Myocyte (in vitro differentiated cells): ENCODE measurements around the gene PTGDR2. TPM values are rescaled to one million over a fixed set of nuclear protein-coding genes. Genes with fewer than 3 reads are reported as not detected.
"Not testable (repeated sequence)": the region's sequence is repeated elsewhere in the genome, so short reads cannot be mapped to it uniquely, and the experiment has no call there.

Experiments
- DNase-seq: peaks from one replicate; pipeline ENCODE4 v3.0.0-alpha.2; 2012; ENCODE audit warnings: low read depth
- total RNA-seq: library from RNA; depleted of rRNA; stranded (reverse); fragments of >200 nt; gene quantifications from 2 replicates; pipeline ENCODE4 v1.2.3, GENCODE V29; 2014

Gene PTGDR2
- total RNA-seq, 1 donor from 2014 or later: not detected

GRCh38 chr11:60842668-60843600 is 12.8 kb downstream of the PTGDR2 start:
- peak; percentile 8 for DNase-seq

DNA sequence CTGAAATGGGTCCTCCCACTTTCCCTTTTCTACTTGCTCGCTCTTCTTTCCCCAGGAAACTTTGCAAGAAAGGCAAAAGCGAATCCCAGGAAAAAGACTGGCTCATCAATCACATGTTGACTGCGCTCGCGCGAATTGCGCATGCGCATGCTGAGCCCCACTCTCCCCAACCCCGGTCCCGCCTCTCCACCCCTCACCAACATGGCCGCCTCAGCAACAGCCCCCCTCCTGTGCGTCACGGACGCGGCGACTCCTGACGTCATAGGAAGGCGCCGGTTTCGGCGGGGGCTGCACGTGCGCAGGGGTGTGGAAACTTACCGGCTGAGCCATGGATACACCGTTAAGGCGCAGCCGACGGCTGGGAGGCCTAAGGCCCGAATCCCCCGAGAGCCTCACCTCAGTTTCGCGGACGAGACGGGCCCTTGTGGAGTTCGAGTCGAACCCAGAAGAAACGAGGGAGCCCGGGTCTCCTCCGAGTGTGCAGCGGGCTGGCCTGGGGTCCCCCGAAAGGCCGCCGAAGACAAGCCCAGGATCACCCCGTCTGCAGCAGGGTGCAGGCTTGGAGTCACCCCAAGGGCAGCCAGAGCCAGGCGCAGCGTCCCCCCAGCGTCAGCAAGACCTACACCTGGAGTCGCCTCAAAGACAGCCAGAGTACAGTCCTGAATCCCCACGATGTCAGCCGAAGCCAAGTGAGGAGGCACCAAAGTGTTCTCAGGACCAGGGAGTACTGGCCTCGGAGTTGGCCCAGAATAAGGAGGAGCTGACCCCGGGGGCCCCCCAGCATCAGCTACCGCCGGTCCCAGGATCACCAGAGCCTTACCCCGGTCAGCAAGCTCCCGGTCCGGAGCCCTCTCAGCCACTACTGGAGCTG is 13.7 kb downstream of the PTGDR2 start, which contains the start of gene CCDC86:
Gene CCDC86, plus strand, starts transcription at position 317 of the 871 bp plus-strand sequence. Its CDS starts 12 bp downstream, at position 329.
- peak; percentile 96 for DNase-seq

GRCh38 chr11:60840470-60841430 is 15.0 kb downstream of the PTGDR2 start:
- peak; percentile 94 for DNase-seq

DNA sequence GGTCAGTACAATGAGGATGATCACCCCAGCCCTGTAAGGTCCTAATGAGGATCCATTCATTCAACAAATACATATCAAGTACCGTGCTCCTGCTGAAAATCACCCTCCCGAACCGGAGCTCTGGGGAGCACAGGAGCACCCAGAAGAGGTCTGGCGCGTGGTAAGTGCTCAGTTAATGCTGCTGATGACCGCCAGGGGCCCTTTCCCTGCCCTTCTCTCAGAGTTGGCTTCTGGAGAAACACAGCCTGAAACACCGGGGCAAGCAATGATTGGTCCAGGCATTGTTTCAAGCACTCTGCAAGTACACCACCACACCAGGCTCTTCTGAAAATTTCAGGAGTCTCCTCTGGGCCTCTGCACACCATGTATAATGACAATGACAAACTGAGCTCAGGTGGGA is 17.6 kb downstream of the PTGDR2 start:
- no peak for DNase-seq

DNA sequence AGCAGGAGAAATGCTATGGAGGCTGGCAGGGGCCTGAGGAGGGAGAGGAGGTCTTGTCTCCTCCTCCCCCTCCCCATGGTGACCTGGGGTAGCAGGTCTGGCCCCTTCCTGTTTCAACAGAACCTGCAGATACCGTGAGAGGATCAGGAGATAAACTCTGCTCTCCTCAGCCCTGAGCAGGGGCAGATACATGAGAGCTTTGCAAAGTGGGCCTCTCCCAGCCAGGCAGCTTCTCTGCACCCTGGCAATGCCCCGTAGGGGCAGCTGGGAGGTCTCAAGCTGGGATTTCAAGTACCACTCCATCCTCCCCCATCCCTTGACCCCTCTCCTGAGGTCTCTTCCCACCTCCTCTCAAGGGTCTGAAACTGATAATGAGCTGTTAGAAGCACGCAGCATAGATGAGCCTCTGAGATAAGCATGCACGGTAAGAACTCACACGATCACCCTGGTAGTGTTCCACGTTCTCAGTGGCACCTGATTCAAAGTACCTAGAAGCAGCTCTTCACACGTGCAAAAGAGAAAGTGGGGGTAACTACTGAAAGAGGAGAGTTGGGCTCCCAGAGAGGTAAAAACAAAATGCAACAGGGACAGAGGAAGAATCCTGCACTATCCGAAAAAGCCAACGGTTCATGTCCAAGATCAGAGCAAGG is 18.8 kb downstream of the PTGDR2 start:
- DNase-seq: no peak

- DNase-seq: no peak
These were observed 20.3 kb downstream of the PTGDR2 start for GRCh38 chr11:60835534-60835846.

DNA sequence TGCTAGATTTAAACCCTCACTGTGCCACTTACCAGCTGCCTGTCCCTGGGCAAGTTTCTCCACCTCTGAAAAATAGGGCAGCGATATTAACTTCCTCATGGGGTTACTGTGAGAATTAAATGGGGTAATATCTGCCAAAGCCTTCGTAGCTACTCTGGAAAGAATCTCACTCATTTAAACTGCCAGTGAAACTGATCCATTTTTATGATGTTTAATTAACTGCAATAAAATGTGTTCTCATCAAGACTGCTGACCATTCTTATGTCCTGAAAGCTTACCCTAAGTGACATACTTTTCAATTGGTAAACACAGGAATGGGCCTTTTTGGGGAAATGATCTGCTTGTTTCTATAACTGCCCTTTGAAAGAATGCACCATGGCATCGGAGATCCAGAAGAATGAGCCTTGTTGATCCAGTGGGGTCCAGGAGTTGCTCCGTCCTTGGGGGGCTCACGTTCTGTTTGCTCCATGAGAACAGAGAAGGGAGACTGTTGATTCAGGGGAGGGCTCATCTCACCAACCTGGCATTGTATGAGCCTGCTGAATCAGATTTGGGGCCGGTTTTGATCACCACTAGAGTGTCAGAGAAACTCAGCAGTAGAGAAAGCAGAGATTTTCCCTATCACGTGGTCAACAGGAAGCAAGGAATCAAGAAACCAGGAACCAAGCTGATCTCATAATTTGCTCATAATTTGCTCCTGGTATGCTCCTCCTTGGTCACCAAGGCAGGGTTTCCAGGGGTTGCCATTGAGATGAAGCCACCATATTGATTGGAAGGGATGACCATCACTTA is 20.8 kb downstream of the PTGDR2 start:
- no peak for DNase-seq

DNA sequence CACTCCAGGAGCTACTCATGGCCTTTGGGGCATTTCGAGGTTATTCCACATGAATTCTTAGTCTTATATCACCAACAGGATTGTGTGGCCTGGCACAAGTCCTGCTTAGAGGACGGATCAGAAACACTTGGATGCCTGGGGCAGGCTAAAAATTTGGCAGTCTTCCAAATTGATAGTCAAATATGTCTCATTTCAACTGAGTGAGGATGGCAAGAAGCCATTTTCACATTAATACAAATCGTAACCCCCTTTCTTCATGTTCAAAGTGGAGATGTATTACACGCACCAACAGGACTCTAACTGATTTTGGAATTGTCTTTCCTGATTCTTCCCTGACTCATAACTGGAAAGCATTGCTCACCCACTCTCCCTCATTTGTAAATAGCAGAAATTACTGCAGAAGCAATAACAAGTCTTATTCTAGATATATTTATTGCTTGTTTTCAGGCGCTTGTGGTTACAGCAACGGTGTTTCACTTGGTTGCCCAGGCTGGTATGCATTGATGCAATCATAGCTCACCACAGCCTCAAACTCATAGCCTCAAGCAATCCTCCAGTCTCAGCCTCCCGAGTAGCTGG is 24.2 kb downstream of the PTGDR2 start:
- DNase-seq: no peak

DNA sequence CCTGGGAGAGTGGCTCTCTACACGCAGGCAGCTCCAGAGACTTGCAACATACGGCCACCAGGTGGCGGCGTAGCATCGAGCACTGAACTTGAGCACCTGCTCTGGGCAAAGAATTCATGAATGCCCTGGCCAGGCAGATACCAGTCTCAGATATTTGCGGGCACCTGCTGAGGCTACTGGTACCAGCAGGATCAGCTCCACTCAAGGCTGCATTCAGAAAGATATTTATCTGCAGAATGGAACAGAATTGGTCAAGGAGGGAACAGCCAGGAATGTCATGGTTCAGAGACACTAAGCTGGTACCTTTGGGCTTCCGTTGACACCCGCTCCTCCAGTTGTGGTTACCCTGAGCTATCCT is 24.6 kb downstream of the PTGDR2 start:
- peak; percentile 87 for DNase-seq

DNA sequence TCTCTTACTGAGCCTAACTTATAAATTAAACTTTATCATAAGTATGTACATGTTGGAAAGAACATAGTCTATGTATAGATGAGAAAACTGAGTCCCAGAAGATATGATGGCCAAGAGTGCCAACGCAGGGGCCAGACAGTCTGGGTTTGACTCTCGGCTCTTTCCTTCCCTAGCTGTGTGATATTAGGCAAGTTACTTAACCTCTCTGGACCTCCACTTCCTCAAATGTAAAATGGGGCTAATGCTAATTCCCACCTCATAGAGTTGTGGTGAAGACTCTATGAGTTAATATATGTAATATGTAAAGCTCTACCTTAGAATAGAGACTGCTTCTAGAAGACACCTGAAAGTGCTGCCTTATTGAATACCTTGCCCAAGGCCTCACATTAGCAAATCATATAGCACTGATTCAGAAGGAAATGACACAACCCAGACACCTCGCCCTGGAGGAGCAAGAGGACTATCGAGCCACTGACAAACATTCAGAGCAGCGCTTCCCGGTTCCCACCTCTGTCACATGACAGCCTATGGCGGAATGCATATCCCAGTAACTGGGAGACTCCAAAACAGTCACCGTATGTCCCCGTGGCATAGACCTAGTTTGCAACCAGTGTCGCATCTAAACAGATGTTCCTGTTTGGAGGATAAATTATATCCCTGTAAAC is 25.1 kb downstream of the PTGDR2 start:
- no peak for DNase-seq

- no peak for DNase-seq
These were observed 30.0 kb downstream of the PTGDR2 start for GRCh38 chr11:60825790-60826189.

DNA sequence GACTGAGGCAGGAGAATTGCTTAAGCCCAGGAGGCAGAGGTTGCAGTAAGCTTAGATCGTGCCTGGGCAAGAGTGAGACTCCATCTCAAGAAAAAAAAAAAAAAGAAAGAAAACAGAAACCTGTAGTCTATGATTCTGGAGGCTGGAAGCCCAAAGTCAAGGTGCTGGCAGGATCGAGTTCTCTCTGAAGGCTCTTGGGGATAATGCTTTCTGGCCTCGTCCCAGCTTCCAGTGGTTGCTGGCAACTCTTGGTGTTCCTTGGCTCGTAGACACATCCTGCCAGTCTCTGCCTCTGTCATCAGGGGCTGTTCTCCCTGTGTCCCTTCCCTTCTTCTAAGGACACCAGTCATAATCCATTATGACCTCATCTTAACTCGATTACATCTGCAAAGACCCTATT is 30.6 kb downstream of the PTGDR2 start:
- no peak for DNase-seq

GRCh38 chr11:60823745-60824306 is 31.9 kb downstream of the PTGDR2 start:
- not testable (repeated sequence) for DNase-seq

DNA sequence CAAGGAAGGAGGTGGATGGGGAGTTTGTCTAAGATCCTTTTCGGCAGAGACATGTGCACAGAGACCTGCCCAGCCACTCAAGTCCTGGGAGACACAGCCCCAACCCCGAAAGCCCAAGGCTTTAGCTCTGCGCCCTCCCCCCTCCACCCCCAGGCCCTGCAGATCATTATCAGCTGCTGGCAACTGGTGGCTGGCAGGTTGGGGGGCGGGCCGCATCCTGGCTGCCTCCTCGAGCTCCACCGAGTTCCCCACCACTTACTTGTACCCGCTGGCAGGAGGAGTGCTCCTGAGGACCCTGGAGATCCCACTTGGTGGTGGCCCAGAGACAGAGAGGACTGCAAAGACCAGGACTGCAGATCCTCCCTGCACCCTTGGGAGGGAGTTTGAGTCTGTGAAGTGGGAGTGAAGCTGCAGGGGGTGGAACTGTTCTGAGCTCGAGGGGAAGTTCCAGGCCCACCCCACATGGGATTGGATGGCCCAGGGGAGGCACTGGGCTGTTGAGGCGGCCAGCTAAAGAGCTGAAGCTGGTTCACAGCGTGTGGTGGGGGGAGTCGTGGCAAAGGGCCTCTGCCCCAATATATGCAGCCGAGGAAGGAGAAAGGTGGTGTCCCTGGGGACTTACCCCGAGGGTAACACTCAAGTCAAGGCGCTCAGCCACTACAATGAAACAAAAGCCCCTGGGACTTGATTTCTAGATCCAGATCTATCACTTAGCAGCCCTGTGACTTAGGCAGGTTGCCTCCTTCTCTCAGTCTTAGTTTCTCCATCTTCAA is 33.7 kb downstream of the PTGDR2 start:
- no peak for DNase-seq

- no peak for DNase-seq
These were observed 37.7 kb downstream of the PTGDR2 start for GRCh38 chr11:60818057-60818456.

- DNase-seq: no peak
These were observed 39.1 kb downstream of the PTGDR2 start for GRCh38 chr11:60816590-60817157.

DNA sequence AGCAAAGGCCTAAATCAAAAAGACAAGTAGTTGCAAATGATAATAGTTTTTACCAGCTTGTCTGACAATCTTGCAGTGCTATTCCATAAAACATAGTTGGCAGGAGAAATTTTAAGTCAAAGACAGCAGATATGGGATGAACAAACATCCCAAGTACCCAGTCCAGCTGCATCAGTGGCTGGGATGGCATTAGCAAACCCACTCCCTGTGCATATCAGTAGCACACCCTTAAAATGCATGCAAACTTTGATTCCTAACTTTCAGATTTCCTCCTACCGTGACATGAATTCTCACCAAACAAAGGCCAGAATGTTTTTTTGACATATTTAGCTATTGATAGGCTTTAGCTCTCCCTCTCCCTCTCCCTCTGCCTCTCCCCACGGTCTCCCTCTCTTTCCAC is 41.6 kb downstream of the PTGDR2 start:
- no peak for DNase-seq
